ENCODE measurements around the gene EPB41L4A.
A peak's percentile ranks its signal among the peaks of the same experiment; 100 is the strongest.

The EPB41L4A gene

DNA sequence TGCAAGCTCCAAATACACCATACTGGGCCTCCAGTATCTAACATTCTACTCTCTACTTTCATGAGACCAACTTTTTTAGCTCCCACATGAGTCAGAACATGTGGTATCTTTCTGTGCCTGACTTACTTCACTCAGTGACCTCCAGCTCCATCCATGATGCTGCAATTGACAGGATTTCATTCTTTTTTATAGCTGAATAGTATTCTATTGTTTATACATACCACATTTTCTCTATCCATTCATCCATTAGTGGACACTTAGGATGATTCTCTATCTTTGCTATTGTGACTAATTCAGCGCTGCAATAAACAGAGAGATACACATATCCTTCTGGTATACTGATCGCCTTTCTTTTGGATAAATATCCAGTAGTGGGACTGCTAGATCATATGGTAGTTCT is 68.5 kb downstream of the EPB41L4A start:
- no peak for DNase-seq

DNA sequence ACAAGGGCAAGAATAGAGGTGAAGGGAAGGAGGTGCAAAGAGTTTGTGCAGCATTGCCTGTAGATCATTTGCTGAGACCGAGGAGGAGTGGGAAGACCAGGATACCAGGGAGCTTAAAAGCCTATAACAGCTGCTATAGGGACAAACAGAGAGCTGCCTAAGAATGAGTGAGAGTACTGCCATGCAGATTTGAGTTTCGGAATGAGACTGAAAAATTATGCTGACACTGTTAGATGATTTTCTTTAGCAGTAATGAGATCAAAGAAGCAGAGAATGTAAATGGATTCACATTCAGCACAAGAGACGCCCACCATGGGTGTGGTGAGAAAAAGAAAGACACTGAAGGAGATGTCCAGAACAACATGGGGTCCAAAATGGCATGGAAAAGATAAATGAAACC is 69.7 kb downstream of the EPB41L4A start:
- no peak for DNase-seq

DNA sequence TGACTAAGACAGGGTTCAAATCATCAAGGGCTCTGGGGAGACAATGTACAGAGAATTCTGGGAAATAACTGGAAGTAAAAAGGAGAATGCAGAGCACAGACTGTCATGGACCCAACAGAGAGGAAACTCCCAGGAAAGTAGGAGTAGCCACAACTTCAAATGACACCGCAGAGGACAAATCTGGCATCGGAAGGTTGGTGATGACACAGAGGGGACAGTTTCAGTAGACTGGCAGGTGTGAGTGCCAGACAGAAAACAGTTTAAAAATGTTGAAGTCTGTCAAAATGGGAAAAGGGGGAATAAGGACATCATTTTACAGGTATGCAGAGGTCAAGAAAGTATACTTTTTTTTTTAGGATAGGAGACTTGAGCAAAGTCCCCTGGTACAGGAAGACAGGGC is 70.2 kb downstream of the EPB41L4A start:
- DNase-seq = no peak

DNA sequence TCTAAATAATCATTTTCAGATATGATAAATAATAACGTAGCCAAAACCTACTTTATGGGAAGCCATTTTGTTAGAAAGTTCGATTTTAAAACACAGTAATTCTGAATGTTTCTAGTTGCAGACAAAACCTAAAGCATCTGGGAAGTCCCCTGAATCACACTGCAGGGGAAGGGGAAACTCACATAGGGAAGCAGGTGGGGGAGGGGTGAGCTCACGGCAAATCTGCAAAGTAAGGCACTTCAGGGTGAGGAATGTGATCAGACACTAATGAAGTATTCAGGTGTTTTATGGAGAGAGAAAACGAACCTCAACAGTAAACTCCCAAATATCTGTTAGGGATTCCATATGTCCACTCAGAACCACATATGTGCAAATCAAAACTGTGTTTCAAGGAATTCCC is 70.7 kb downstream of the EPB41L4A start:
- DNase-seq = no peak

DNA sequence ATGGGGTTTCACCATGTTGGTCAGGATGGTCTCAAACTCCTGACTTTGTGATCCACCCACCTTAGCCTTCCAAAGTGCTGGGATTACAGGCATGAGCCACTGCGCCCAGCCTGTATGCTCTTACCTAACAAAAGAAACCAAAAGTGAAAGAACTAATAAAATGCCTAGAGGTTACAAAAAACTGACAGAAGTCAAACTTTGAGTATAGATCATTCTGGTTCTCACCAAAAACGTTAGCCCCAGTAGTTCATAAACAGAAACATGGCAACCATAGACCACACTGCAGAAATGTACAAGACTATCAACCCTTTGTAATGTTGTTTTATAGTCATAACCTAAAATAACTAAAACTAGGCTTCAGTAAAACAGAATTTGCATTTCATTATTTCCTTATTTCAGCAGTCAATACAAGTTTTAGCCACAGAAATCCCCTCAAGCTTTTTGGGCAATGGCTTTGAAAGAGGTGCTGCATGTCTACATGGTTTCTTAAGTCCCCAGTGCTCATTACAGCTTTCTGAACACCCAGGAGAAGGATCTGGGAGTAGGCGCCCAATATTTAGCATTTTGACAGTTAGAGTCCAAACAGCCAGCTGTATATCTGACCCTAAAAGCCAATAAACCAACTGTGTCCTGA is 72.5 kb downstream of the EPB41L4A start:
- DNase-seq = no peak

DNA sequence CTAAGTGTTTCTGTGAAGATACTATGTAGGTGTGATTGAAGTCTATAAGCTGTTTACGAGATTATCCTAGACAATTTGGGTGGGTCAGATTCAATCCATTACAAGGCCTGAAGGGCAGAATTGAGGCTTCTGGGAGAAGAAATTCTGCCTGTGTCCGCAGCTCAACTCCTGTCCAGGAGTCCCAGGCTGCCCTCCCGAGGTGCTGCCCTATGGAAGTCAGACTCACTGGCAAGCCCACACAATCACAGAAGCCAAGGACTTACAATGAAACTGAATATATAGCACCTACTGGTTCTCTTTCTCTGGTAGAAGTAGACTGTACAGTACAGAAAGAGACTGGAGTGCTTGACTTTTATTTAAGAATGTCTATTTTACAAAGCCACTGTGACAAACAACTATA is 74.5 kb downstream of the EPB41L4A start:
- no peak for DNase-seq

DNA sequence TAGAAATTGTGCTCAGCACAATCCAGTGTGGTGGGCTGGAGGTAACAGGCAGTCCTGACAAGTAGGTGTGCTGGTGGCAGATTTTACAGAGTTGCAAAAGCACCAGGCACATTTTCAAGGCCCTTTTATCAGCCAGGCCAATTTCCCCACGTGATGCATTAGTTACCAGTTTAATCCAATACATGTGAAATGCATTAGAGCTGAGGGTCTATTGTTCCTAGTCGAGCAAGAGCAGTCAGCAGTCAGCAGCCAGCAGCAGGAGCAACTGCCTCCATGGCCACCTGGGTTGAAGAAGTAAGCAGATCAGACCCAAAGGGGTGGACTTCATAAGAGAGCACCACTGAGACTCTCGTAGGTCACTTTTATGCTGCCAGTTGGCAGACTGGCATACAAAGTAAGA is 76.7 kb downstream of the EPB41L4A start:
- DNase-seq = no peak

DNA sequence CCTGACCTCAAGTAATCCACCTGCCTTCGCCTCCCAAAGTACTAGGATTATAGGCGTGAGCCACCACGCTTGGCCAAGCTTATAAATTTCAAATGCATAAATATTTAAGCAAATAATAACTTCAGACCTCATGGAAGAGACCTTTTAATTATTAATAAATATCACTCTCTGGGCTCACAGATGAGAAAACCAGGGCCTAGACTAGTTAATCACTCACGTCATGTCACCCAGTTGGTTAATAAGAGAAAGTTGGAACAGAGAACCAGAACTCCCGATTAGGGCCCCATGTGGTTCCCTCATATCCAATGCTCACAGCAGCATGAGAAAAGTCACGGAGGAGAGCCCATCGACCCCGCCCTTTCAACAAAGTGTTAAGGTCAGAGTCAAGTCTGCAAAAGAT is 79.3 kb downstream of the EPB41L4A start:
- no peak for DNase-seq

DNA sequence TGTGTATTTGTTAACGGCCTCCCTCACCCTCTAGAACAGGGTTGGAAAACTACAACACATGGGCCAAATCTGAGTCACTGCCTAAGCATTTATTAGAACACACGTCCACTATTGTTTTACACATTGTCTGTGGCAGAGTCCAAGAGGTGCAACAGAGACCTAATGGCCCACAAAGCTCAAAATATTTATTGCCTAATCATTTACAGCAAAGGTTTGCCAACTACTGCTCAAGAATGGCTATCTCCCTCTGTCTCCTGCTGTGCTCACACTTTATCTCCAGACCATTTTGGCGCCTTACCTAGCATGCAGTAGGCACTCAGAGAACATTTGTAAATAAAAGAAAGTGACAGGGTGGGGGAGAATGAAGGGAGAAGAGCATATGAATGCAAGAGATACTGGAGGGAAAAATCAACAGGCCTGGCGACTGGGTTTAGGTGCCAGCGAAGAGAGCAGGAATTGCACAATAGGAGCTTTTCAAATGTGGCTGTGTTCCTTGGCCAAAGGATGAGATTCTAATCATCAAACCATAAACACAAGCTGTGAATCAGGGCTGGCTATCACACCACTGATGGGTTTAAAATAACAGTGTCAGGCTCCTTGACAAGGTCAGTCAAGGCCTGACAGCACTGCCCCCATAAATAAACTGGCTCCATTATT is 80.3 kb downstream of the EPB41L4A start:
- no peak for DNase-seq

DNA sequence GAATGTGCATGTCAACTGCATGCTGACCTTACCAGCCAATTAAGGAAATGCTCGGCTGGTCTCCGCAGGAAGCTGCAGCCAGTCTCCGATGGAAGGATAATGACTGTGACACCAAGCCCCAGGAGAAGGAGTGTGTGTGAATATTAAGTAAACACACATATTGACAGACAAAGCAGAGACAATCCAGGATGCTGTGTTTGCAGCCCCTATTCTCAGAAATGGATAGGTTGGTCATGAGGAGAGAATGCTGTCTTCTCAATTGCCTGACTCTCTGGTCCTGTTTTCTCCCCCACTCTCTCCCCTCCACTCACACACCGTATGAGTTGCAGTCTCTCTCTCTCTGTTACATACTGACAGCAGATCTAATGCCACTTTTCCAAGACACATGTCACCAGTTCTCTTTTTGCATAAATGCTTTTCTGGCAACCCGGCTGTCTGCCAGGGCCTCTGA is 85.7 kb downstream of the EPB41L4A start:
- DNase-seq = no peak

DNA sequence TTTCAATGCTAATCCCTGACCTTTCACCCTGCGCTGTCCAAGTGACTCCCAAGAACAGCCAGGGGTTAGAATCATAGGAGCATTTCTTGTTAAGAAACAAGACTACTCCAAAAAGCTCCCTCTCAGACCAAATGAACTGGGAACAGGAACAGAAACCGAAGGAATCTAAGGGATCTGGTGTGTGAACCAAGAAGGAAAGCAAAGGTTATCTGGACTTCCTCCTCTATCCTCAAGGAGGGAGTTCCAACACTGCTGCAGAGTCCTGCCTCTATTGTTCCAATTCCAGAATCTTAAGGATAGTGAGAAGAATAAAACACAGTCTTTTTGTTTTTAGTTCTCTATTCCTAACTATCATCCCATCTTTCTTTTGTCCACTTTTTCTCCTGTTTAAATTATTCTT is 87.2 kb downstream of the EPB41L4A start:
- no peak for DNase-seq

DNA sequence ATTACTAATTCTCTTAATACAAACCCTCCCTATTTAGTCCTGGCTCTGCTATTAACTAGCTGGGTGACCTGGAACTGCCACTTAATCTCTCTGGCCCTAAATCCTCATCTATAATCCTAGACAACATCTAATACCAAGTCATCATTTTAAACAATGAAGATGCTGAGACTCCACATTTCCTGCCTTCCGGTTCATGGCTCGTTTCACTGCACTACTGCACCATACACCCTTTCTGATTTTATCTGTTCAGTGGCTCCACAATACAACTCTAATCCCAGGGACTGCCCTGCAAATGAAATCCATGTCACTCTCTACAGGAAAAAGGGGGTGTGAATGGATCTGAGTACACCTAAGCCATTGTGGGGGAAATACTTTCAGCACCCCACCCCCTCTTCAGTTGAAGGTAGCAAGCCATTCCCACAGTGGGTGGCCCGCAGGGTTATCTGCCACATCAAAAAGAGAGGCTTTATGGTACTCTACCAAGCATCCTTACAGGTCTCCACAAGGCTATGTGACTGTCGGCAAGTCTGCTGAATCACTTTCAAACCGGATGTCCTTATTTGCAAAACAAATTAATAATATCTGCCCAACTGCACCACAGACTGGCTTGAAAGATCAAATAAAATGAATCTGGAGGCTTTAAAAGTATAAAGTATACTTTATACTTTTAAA is 89.5 kb downstream of the EPB41L4A start:
- DNase-seq = peak; percentile 47

DNA sequence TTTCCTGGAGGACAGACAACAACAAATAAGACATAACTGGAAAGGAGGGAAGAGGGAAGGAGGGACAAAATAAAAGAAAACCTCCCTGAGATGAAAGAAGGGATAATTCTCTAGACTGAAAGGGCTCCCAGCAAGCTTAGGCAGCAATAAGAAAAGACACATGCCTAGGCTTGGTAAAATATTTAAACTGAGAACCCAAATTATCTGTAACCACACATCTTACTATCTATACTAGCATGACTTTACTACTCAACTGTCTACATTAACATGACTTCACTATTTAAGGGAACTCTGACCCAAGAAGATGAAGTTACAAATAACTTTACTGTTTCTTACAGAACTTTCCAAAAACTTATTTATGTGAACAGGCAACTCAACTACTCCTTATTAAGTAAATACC is 95.9 kb downstream of the EPB41L4A start:
- no peak for DNase-seq

DNA sequence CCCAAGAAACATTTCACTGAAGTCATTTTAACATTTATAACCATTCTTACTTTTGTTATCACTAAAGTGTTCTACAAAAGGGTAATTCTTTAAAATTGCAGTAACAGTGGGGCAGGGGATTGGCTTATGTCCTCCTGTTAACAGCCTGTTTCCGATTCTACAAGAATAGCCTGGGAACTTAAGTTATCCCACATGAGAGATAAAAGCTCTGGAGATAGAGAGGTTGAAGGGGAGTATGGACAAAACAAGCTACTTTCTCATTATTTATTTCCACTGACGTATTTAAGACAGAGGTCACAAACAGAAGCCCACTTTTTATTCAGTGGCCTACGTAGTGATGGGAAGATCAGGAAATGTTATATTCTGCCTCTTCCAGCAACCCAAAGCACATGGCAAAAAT is 98.7 kb downstream of the EPB41L4A start:
- no peak for DNase-seq

DNA sequence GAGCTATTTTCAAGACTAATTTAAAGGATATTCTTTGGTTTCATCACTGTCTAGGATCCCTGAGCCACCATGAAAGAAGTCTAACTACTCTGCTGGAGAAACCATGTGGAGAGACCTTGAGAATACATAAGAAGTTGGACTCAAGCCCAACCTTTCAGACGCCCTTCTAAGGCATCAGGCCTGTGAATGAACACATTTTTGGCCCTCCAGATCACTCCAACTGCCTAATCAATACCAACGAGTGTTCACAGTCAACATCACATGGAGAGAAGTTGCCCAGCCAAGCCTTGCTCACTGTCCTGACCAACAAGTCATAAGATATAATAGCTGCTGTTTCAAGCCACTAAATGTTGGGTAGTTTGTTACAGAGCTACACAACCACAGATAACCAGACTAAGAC is 100.7 kb downstream of the EPB41L4A start:
- no peak for DNase-seq

DNA sequence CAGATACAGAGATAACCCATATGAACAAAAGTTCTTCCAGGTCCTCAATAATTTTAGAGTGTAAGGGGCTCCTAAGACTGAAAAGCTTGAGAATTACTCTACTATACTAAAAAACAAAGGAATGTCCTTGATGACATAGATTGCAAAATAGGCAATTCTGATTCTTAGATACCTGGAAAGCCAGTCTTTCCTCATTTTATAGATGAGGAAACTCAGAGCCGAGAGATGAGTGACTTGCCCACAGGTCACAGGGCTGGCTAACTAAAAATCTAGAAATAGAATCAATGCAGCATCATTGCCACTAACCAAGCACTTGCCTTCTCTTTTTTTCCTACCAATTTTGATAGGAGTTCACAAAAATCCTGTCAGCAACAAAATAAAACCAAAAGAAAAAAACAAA is 101.2 kb downstream of the EPB41L4A start:
- no peak for DNase-seq

DNA sequence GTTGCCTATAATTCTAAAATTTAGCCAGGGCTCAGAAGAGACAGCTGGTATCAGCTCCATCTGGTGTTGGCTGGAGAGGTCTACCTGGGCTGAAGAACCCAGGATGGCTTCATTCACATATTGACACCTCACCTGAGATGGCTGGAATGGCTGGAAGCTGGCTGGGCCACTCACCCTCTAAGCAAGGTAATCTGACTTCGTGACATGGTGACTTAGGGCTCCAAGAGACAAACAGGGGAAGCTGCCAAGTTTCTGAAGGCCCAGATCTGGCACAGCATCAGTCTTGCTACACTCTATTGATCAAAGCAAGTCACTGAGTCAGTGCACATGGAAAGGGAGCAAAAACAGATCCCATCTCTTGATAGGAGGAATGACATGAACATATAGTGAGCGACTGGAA is 102.3 kb downstream of the EPB41L4A start:
- no peak for DNase-seq

DNA sequence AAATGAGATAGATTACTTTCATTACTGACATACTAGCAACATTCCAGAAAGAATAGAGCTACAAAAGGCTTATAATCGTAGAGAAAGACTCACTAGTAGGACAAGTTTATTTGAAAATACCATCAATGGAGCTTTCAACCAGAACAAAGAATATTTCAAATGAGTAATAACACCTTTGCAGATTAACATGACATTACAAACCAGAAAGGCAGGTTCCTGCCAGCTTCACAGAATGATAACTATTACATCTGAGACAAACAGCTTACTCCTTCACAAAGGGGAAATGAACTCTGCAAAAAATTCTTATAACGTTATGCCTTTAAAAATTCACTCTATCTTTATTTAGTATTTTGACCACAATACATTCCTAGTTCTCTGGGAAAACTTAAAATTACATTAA is 103.1 kb downstream of the EPB41L4A start:
- DNase-seq = no peak

DNA sequence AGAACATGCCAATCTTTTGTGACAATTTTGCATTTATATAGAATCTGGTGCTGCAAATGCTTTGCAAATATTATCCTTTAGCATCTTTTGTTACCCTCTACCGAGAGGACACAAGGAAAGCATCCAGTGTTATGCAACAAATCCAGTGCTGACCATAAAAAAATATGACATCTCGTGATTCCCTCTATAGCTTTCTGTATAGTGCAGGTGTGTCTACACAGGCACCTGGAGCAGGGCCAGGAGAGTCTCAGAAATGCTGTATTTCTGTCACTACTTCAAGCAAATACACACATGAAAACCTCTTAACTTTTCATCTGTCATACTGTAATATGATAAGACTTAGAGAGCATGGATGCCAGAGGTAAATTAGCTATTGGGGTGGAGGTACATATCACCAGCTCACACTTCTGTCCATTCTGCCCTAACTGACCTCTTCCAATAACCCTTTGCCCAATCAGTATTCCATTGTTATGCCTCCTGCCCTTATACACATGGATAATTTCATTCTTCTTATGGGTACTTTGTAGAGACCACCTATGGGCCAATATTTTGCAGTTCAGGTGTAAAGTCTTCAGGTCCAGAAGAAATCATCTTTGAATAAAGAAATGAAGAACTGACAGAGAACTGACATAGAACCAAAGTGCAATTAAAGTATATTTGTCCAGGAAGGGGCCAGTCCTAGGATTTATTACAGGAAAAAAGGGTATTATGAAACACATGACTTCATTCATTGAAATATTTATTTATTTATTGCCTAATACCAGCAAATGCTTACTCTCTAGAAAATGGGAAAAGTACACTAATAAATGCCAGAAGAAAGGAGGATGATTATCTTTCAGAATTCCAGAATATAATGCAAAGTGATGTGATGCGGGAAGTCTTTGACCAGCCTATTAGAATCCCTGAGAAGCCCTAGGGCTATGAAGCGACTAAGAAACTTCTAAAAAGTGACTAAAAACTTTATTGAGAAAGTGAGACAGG is 106.5 kb downstream of the EPB41L4A start:
- DNase-seq = no peak

DNA sequence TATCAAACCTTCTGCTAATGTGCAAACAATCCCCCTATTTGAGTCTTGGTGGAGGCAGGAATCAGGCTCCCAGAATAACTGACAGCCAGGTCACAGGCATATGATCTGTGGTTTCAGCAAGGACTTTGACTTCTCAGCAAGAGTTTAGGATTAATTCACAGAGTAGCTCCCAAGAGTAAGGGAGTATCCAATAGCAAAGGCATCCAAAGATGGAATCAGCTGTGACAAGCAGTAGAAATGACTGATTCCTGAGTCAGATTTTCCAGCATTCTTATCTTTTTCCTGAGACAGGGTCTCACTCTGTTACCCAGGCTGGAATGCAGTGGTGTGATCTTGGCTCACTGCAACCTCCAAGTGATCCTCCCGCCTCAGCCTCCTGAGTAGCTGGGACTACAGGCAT is 108.3 kb downstream of the EPB41L4A start:
- DNase-seq = no peak

DNA sequence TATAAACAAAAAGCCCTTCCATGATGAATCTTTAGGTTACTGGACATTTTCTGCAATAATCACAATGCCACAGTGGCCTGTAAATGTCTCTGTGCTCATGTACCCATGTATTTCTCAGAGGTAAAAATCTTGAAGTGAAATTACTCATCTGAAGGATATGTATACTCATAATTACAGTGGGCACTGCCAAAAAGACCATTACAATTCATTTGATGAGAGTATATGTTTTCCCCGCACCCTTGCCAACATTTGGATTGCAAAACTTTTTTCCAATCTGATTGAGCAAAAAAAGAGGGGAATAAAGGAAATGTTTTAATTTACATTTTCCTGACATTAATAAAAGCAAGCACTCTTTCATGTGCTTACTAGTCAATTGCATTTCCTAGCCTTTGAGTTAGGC is 110.5 kb downstream of the EPB41L4A start:
- DNase-seq = no peak

DNA sequence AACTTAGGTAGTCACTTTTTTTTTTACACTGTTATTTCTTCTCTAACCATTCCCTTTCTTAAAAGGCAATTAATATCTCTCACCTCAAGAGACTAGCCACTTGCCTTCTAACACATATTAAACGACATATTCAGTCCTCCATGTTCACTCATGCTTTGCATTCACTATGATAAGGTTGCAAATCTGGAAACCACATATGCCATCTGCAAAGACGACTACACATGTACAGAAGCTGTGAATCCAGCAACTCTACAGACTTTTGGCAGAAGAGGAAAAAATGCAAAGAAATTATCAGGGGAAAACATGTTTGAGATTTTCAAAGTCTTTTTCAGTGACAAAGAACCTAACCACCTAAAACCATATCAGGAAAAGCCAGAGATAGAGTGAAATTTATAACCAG is 112.1 kb downstream of the EPB41L4A start:
- peak; percentile 11 for DNase-seq

DNA sequence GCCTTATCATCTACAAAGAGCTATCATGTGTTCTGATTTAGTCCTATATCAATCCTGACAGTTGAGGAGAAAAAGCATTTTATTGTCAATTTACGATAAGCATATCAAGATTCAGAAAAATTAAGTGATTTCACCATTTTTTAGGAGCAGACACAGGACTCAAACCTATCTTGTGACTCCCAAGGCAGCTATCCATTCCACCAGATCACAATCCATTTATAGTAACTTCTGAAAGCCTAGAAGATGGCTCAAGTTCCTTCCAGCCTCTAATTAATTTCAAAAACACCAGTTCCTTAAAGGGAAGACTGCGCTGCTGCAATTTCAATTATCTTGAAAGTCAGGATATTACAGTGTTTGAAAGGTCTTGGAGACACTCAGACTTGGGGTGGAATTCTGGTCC is 114.3 kb downstream of the EPB41L4A start:
- DNase-seq = no peak
